ENCODE data around the gene SOS2. TPM values are rescaled to one million over a fixed set of nuclear protein-coding genes. Genes with fewer than 3 reads are reported as not detected.

The SOS2 gene
- 10 to 100 TPM; 19.6 to 20.9 TPM for total RNA-seq

DNA sequence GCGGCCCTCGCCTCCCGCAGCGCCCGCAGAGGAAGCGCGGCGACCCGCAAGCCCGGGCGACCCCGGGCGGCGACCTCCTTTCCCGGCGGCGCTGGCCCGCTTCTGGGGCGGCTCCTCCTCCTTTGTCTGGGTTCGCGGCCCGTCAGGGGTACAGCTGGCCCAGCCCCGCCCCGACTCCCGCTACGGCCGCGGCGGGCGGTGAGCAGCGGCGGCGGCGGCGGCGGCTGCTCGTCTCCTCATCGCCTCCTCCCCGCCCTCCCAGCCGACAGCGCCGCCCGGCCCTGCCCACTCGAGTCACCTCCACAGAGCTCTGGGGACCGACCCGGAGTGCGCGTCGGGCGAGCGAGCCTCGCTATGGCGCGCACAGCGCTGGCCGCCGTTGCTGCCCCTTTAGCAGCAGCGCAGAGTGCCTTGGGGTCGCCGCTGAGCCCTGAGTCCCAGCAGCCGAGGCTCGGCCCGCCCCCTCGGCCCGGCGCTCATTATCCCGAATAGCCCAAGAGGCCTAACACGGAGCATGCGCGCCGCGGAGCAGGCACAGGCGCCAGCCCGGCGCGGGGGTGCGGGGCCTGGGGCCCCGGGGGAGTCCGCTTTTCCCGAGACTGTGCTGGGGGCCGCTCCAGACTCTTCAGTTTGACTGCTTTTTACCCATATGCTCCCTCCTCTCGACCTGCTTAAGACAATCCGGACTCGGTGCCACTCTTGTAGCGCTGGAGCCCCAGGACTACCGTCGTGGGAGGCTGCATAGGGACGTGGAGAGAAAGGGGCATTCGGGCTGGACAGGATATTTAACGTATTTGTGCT, at the start of gene SOS2:
Gene SOS2 (minus strand): TSS at position 104 of the 801 bp plus-strand sequence. CDS start 295 bp downstream, outside the sequence.
- H3K36me3 Mint-ChIP-seq, result peaks cover 13% of the 10 kb centered on the region
- CTCF ChIA-PET, result interaction anchor here (1.0 to 1.2 kb wide), 2 partner anchors 81 to 379 kb away, joined by 3 read pairs; partner anchors contain the start of gene NEMF

GRCh38 chr14:50272498-50272897, 41.1 kb upstream of the SOS2 start:
- Mint-ChIP-seq H3K4me1 (ENCODE audit: low read depth) (no peaks in the 10 kb centered on the region), H3K4me3 (no peak overlapping the region), H3K36me3 (peaks cover 5% of the 10 kb centered on the region), H3K27me3 (no peaks in the 10 kb centered on the region), H3K9me3 (no peaks in the 10 kb centered on the region), H3K27ac (no peak overlapping the region)
- intact Hi-C loops (cut with micrococcal nuclease), result no loop called here
- DNase-seq, result no peak
- POLR2A ChIA-PET, result no interaction called here
- CTCF ChIA-PET, result interaction anchor here (0.5 kb wide), 1 partner anchor 442 kb away, joined by 3 read pairs; no protein-coding TSS in a partner anchor

More for the DNA sequence above, at the start of gene SOS2:
- Mint-ChIP-seq H3K27ac (peak within 1 kb of the TSS; percentile 85), H3K4me3 (peak within 1 kb of the TSS; percentile 78), H3K9me3 (peaks cover 14% of the 10 kb centered on the region), H3K27me3 (no peaks in the 10 kb centered on the region), H3K4me1 (ENCODE audit: low read depth) (peaks cover 40% of the 10 kb centered on the region)
- intact Hi-C loops (cut with micrococcal nuclease), result loop anchor here (1.0 to 10.0 kb wide), 11 partner anchors 81 to 1616 kb away; partner anchors contain the start of genes ARF6, DMAC2L, DNAAF2 and L2HGDH
- POLR2A ChIA-PET, result interaction anchor here (0.6 to 1.2 kb wide), 6 partner anchors 110 to 599 kb away, joined by 3 to 4 read pairs (median 3); partner anchors contain the start of gene KLHDC2
- peak; percentile 86 for DNase-seq

- H3K27me3 Mint-ChIP-seq, result no peaks in the 10 kb centered on the region
- DNase-seq, result no peak
- H3K4me1 Mint-ChIP-seq (ENCODE audit: low read depth), result no peaks in the 10 kb centered on the region
- POLR2A ChIA-PET, result no interaction called here
- no peak overlapping the region for H3K4me3 Mint-ChIP-seq
- intact Hi-C loops (cut with micrococcal nuclease), result no loop called here
- CTCF ChIA-PET, result no interaction called here
- H3K27ac Mint-ChIP-seq, result no peak overlapping the region
- H3K9me3 Mint-ChIP-seq, result no peaks in the 10 kb centered on the region
- H3K36me3 Mint-ChIP-seq, result peaks cover 1% of the 10 kb centered on the region
These were observed 39.6 kb upstream of the SOS2 start for GRCh38 chr14:50270932-50271331.

DNA sequence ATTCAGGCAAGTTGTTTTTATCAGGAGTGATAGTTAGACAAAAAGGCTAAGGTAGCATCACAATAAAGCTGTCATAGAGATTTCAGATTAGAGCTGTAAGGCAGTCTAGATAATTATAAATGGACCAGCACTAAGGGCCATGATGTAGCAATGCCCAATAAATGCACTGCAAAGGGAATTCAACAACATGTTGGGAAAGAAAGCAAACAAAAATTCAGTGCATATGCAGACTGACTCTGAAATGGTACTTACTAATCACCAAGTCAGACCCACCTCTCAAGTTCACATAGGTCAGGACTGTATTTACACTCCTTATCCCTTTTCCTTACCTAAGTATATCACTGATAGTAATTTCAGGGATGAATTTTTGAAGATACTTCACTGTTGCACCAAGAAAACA, 33.7 kb upstream of the SOS2 start:
- Mint-ChIP-seq H3K4me1 (ENCODE audit: low read depth) (peaks cover 2% of the 10 kb centered on the region), H3K4me3 (no peak overlapping the region), H3K27ac (no peak overlapping the region), H3K27me3 (no peaks in the 10 kb centered on the region), H3K9me3 (no peaks in the 10 kb centered on the region), H3K36me3 (peaks cover 5% of the 10 kb centered on the region)
- CTCF ChIA-PET, result no interaction called here
- intact Hi-C loops (cut with micrococcal nuclease), result no loop called here
- no peak for DNase-seq
- POLR2A ChIA-PET, result no interaction called here

GRCh38 chr14:50263321-50263720, 31.9 kb upstream of the SOS2 start:
- intact Hi-C loops (cut with micrococcal nuclease), result no loop called here

GRCh38 chr14:50262865-50263264, 31.5 kb upstream of the SOS2 start:
- H3K27ac Mint-ChIP-seq, result no peak overlapping the region
- intact Hi-C loops (cut with micrococcal nuclease), result no loop called here
- peaks cover 2% of the 10 kb centered on the region for H3K4me1 Mint-ChIP-seq (ENCODE audit: low read depth)
- DNase-seq, result no peak
- CTCF ChIA-PET, result interaction anchor here (0.6 kb wide), 1 partner anchor 726 kb away, joined by 3 read pairs; no protein-coding TSS in a partner anchor
- H3K4me3 Mint-ChIP-seq, result no peak overlapping the region
- no peaks in the 10 kb centered on the region for H3K27me3 Mint-ChIP-seq
- peaks cover 4% of the 10 kb centered on the region for H3K36me3 Mint-ChIP-seq
- no peaks in the 10 kb centered on the region for H3K9me3 Mint-ChIP-seq
- POLR2A ChIA-PET, result no interaction called here

More at GRCh38 chr14:50263321-50263720, 31.9 kb upstream of the SOS2 start:
- no peak for DNase-seq
- POLR2A ChIA-PET, result no interaction called here
- CTCF ChIA-PET, result no interaction called here
- H3K27me3 Mint-ChIP-seq, result no peaks in the 10 kb centered on the region
- H3K9me3 Mint-ChIP-seq, result no peaks in the 10 kb centered on the region
- H3K4me1 Mint-ChIP-seq (ENCODE audit: low read depth), result peaks cover 2% of the 10 kb centered on the region
- H3K27ac Mint-ChIP-seq, result no peak overlapping the region
- no peak overlapping the region for H3K4me3 Mint-ChIP-seq
- peaks cover 4% of the 10 kb centered on the region for H3K36me3 Mint-ChIP-seq

DNA sequence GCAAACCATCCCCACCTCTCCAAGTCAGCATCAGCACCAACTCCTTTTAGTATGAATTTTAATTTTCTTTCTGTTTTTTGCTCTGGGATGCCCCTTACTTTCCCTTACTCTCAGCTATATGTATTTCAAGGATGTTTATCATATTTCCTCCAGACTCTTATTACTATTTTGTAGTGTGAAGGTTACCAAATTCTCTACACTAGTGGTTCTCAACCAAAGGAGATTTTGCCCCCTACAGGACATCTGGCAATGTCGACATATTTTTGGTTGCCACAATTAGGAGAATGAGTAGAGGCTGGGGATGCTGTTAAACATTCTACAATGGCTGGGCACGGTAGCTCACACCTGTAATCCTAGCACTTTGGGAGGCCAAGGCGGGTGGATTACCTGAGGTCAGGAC, 29.1 kb upstream of the SOS2 start:
- CTCF ChIA-PET, result no interaction called here
- no peak overlapping the region for H3K27ac Mint-ChIP-seq
- intact Hi-C loops (cut with micrococcal nuclease), result no loop called here

DNA sequence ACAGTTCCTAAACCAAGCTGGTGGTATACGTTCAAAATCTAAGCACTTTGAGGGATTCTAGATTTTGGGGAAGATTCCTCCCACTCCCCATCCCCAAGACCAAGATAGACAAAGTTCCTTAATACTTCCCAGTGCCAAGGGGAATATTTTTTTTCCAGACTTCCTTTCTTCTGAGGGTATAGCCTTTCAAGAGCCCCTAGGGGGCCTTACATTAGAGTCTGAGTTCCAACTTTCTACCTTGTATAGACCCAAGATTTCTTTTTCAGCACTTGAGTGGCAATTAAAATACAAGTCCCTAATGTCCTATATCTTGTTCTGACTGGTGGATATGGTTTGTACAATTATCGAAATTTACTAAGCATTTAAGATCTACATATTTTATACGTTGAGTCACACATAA, 28.7 kb upstream of the SOS2 start:
- H3K4me1 Mint-ChIP-seq (ENCODE audit: low read depth), result peaks cover 2% of the 10 kb centered on the region
- H3K9me3 Mint-ChIP-seq, result no peaks in the 10 kb centered on the region
- no peak overlapping the region for H3K27ac Mint-ChIP-seq
- H3K36me3 Mint-ChIP-seq, result peaks cover 4% of the 10 kb centered on the region
- DNase-seq, result no peak
- ChIA-PET CTCF (no interaction called here), POLR2A (no interaction called here)
- intact Hi-C loops (cut with micrococcal nuclease), result no loop called here
- no peaks in the 10 kb centered on the region for H3K27me3 Mint-ChIP-seq
- H3K4me3 Mint-ChIP-seq, result no peak overlapping the region

More for the DNA sequence above, 29.1 kb upstream of the SOS2 start:
- Mint-ChIP-seq H3K36me3 (peaks cover 4% of the 10 kb centered on the region), H3K9me3 (no peaks in the 10 kb centered on the region), H3K4me1 (ENCODE audit: low read depth) (peaks cover 2% of the 10 kb centered on the region), H3K27me3 (no peaks in the 10 kb centered on the region), H3K4me3 (no peak overlapping the region)
- DNase-seq, result no peak
- POLR2A ChIA-PET, result no interaction called here

GRCh38 chr14:50257732-50258131, 26.4 kb upstream of the SOS2 start:
- DNase-seq, result no peak
- intact Hi-C loops (cut with micrococcal nuclease), result no loop called here
- ChIA-PET POLR2A (no interaction called here), CTCF (interaction anchor here (0.5 to 0.7 kb wide), 2 partner anchors 17 to 847 kb away, joined by 3 to 4 read pairs; no protein-coding TSS in a partner anchor)
- H3K4me1 Mint-ChIP-seq (ENCODE audit: low read depth), result peaks cover 2% of the 10 kb centered on the region
- H3K27ac Mint-ChIP-seq, result no peak overlapping the region
- no peaks in the 10 kb centered on the region for H3K9me3 Mint-ChIP-seq
- H3K27me3 Mint-ChIP-seq, result no peaks in the 10 kb centered on the region
- no peak overlapping the region for H3K4me3 Mint-ChIP-seq
- peaks cover 9% of the 10 kb centered on the region for H3K36me3 Mint-ChIP-seq

DNA sequence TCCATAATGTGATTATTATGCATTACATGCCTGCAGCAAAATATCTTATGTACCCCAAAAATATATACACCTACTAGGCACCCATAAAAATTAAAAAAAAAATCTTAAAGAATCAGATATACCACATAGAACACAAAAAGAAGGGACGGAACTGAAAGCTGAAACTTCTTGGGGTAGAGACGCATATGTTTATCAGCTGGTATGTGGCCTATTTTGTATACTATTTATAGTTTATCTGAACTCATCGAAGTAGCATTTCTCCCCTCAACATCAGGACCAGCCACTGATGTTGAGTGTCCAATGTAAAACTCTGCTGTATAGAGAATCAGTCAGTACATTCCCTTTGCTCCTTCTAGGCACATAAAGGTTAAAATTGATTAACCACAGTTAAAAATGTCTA, 22.9 kb upstream of the SOS2 start:
- ChIA-PET POLR2A (no interaction called here), CTCF (no interaction called here)
- H3K4me1 Mint-ChIP-seq (ENCODE audit: low read depth), result no peaks in the 10 kb centered on the region
- H3K4me3 Mint-ChIP-seq, result no peak overlapping the region
- peaks cover 10% of the 10 kb centered on the region for H3K36me3 Mint-ChIP-seq
- intact Hi-C loops (cut with micrococcal nuclease), result no loop called here
- H3K9me3 Mint-ChIP-seq, result no peaks in the 10 kb centered on the region
- no peak for DNase-seq
- H3K27ac Mint-ChIP-seq, result no peak overlapping the region
- H3K27me3 Mint-ChIP-seq, result no peaks in the 10 kb centered on the region

DNA sequence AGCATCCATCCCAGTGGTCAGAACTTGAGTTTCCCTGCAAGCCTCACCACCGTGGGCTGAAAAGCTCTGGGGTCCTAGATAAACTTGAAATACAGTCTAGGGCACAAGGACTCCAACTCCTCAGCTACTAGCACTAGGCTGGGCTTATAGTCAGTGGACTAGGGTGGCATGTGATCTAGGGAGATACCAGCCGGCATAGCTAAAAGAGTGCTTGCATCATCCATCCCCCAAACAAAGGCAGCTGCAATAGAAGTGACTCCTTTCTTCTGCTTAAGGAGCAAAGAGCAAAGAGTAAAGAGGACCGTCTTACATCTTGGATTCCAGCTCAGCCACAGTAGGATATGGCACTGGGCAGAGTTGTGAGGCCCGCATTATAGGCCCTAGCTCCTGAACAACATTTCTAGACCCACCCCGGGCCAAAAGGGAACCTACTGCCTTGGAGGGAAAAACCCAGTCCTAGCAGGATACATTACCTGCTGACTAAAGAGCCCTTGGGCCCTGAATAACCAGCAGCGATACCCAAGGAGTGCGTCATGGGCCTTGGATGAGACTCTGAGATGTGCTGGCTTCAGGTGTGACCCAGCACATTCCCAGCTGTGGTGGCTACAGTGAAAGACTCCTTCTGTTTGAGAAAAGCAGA, 17.9 kb upstream of the SOS2 start:
- H3K27me3 Mint-ChIP-seq, result no peaks in the 10 kb centered on the region
- ChIA-PET POLR2A (no interaction called here), CTCF (no interaction called here)
- H3K9me3 Mint-ChIP-seq, result no peaks in the 10 kb centered on the region
- no peak for DNase-seq
- H3K27ac Mint-ChIP-seq, result no peak overlapping the region
- no peak overlapping the region for H3K4me3 Mint-ChIP-seq
- intact Hi-C loops (cut with micrococcal nuclease), result no loop called here
- H3K36me3 Mint-ChIP-seq, result peaks cover 13% of the 10 kb centered on the region
- no peaks in the 10 kb centered on the region for H3K4me1 Mint-ChIP-seq (ENCODE audit: low read depth)

- no peak for DNase-seq
- peaks cover 5% of the 10 kb centered on the region for H3K36me3 Mint-ChIP-seq
- no peaks in the 10 kb centered on the region for H3K9me3 Mint-ChIP-seq
- intact Hi-C loops (cut with micrococcal nuclease), result no loop called here
- no peaks in the 10 kb centered on the region for H3K27me3 Mint-ChIP-seq
- POLR2A ChIA-PET, result no interaction called here
- no peak overlapping the region for H3K4me3 Mint-ChIP-seq
- no peak overlapping the region for H3K27ac Mint-ChIP-seq
- H3K4me1 Mint-ChIP-seq (ENCODE audit: low read depth), result no peaks in the 10 kb centered on the region
- CTCF ChIA-PET, result no interaction called here
These were observed 15.9 kb upstream of the SOS2 start for GRCh38 chr14:50247245-50247644.
